Measurements from ENCODE around the gene MYF5.

The MYF5 gene

GRCh38 chr12:80766897-80767296 is 50.2 kb downstream of the MYF5 start:
- Mint-ChIP-seq H3K4me3 (no peak overlapping the region), H3K27me3 (no peaks in the 10 kb centered on the region), H3K36me3 (ENCODE audit: low read depth) (no peaks in the 10 kb centered on the region), H3K9me3 (peaks cover 3% of the 10 kb centered on the region), H3K27ac (no peak overlapping the region), H3K4me1 (no peaks in the 10 kb centered on the region)
- DNase-seq: no peak
- ATAC-seq: no peak

Data from activated naive CD8-positive, alpha-beta T cell treated with anti-CD3 and anti-CD28 coated beads, Interleukin-2, amount 50 U/mL, for 24 hours (primary cell).